SK-N-SH (cell line): Measurements from ENCODE around the gene IFT27. TPM values are rescaled to one million over a fixed set of nuclear protein-coding genes. Genes with fewer than 3 reads are reported as not detected.

Experiments
- CTCF ChIA-PET: fragments of 300-600, 350-600 bp; formaldehyde crosslinking; extraction: SDS; loops from one replicate; lab custom pipeline; 2021; lab: Yijun Ruan, JAX
- POLR2A ChIA-PET: fragments of 350-600 bp; sonication (Branson Sonifier 250); formaldehyde crosslinking; extraction: SDS; loops from one replicate; lab custom pipeline; 2020; ENCODE audit warnings: antibody characterized with exemption, inconsistent platforms; lab: Yijun Ruan, JAX
- DNase-seq: peaks from one replicate; pipeline ENCODE4 v3.0.0; 2012
- H2AFZ ChIP-seq: fragments of 200-600 bp; sonication (generic); 2 replicates; pipeline ENCODE4 v1.8.1; 2016; ENCODE audit warnings: antibody characterized with exemption, mild to moderate bottlenecking, low read depth
- H3F3A ChIP-seq: fragments of 200-600 bp; sonication (generic); replicated peaks from 2 replicates; pipeline ENCODE3; 2016; ENCODE audit warnings: antibody characterized with exemption, mild to moderate bottlenecking; ENCODE audit not compliant: insufficient read depth
- H3K27ac ChIP-seq, 2 experiments: fragments of 200-500 bp in 1 of 2; fragments of 200-600 bp in 1 of 2; sonication (Bioruptor generic) in 1 of 2; sonication (generic), shearing (Covaris generic) in 1 of 2; 2 replicates each; pipeline versions ENCODE4 v1.5.1 to v1.6.1; 2014 to 2016; ENCODE audit warnings: low read depth in 2 of 2, inconsistent platforms in 1 of 2, low read length in 1 of 2, mild to moderate bottlenecking in 1 of 2, mixed read lengths in 1 of 2
- H3K27me3 ChIP-seq: fragments of 200-600 bp; sonication (generic), shearing (Covaris generic); 2 replicates; pipeline ENCODE4 v1.6.1; 2016; ENCODE audit warnings: mixed run types; ENCODE audit not compliant: insufficient read depth
- H3K36me3 ChIP-seq, 2 experiments: fragments of 200-500 bp in 1 of 2; fragments of 200-600 bp in 1 of 2; sonication (Bioruptor generic) in 1 of 2; sonication (generic) in 1 of 2; replicated peaks in 1 of 2; 2 replicates each; pipeline versions ENCODE3 to v1.5.1; 2014 to 2016; ENCODE audit warnings: low read length in 1 of 2, mild to moderate bottlenecking in 1 of 2; ENCODE audit not compliant: insufficient read depth in 2 of 2, control insufficient read depth in 1 of 2
- H3K4me1 ChIP-seq, 2 experiments: fragments of 200-500 bp in 1 of 2; fragments of 200-600 bp in 1 of 2; sonication (Bioruptor generic) in 1 of 2; sonication (generic), shearing (Covaris generic) in 1 of 2; 2 replicates each; pipeline versions ENCODE4 v1.5.1 to v1.6.1; 2014 to 2016; ENCODE audit warnings: low read depth in 1 of 2, low read length in 1 of 2, mixed run types in 1 of 2; ENCODE audit not compliant: insufficient read depth in 2 of 2, control insufficient read depth in 1 of 2
- H3K4me2 ChIP-seq: fragments of 200-600 bp; sonication (generic), shearing (Covaris generic); 2 replicates; pipeline ENCODE4 v1.6.1; 2017; ENCODE audit warnings: mixed run types
- H3K4me3 ChIP-seq, 2 experiments: fragments of 200-500 bp in 1 of 2; fragments of 200-600 bp in 1 of 2; sonication (Bioruptor generic) in 1 of 2; sonication (generic), shearing (Covaris generic) in 1 of 2; 2 replicates each; pipeline versions ENCODE4 v1.5.1 to v1.8.1; 2014 to 2016; ENCODE audit warnings: low read depth in 2 of 2, inconsistent platforms in 1 of 2, low read length in 1 of 2, mild to moderate bottlenecking in 1 of 2, mixed read lengths in 1 of 2, moderate library complexity in 1 of 2
- H3K79me2 ChIP-seq: fragments of 200-600 bp; sonication (generic); 2 replicates; pipeline ENCODE4 v1.8.1; 2017; ENCODE audit warnings: mild to moderate bottlenecking; ENCODE audit not compliant: insufficient read depth
- H3K9ac ChIP-seq: fragments of 200-600 bp; sonication (generic); 2 replicates; pipeline ENCODE4 v1.6.1; 2017; ENCODE audit warnings: mixed run types
- H3K9me2 ChIP-seq: fragments of 200-600 bp; sonication (generic); 2 replicates; pipeline ENCODE4 v1.6.1; 2017; ENCODE audit warnings: mixed run types
- H3K9me3 ChIP-seq: fragments of 200-600 bp; sonication (generic); 2 replicates; pipeline ENCODE4 v1.6.1; 2017; ENCODE audit warnings: mixed run types, mild to moderate bottlenecking, moderate library complexity
- H4K20me1 ChIP-seq: fragments of 200-600 bp; sonication (generic); 2 replicates; pipeline ENCODE4 v1.6.1; 2017; ENCODE audit warnings: mild to moderate bottlenecking, mixed run types; ENCODE audit not compliant: insufficient read depth
- CHD2 ChIP-seq: fragments of 150-350 bp; IDR thresholded peaks from 2 replicates; pipeline ENCODE4 v1.6.1; 2018; ENCODE audit warnings: low read length; ENCODE audit not compliant: partially characterized antibody
- CTCF ChIP-seq: fragments of 200-600 bp; sonication (generic); IDR thresholded peaks from 2 replicates; pipeline ENCODE4 v1.6.1; 2017; ENCODE audit warnings: antibody characterized with exemption, mild to moderate bottlenecking, moderate library complexity
- EP300 ChIP-seq, 2 experiments: IDR thresholded peaks; 2 replicates each; pipeline versions ENCODE4 v1.4.0 to v1.6.1; 2012; ENCODE audit warnings: borderline replicate concordance in 1 of 2, low read depth in 1 of 2, low read length in 1 of 2
- EZH2phosphoT487 ChIP-seq: fragments of 200-600 bp; sonication (generic); IDR thresholded peaks from 2 replicates; pipeline ENCODE4 v1.6.1; 2017; ENCODE audit warnings: low read depth, mixed run types, mild to moderate bottlenecking, antibody characterized with exemption, moderate library complexity, borderline replicate concordance
- FOXJ3 ChIP-seq: sonication (generic); formaldehyde crosslinking; IDR thresholded peaks from 2 replicates; pipeline ENCODE4 v1.5.1; 2020; ENCODE audit warnings: mild to moderate bottlenecking, missing genetic modification reagents
- GABPA ChIP-seq: IDR thresholded peaks from 2 replicates; pipeline ENCODE4 v1.4.0; 2012; ENCODE audit warnings: low read depth, mild to moderate bottlenecking
- IRF3 ChIP-seq: fragments of 150-350 bp; IDR thresholded peaks from 2 replicates; pipeline ENCODE4 v1.6.1; 2016; ENCODE audit warnings: mild to moderate bottlenecking, low read depth, low read length
- MAX ChIP-seq: IDR thresholded peaks from 2 replicates; pipeline ENCODE4 v1.4.0; 2012; ENCODE audit warnings: low read depth
- NFIC ChIP-seq: IDR thresholded peaks from 2 replicates; pipeline ENCODE4 v1.4.0; 2012; ENCODE audit warnings: borderline replicate concordance
- PBX3 ChIP-seq: IDR thresholded peaks from 2 replicates; pipeline ENCODE4; 2012
- SMC3 ChIP-seq: IDR thresholded peaks from 2 replicates; pipeline ENCODE4 v1.6.1; 2012; ENCODE audit warnings: low read depth, low read length, improper control_type of control experiment
- USF1 ChIP-seq: IDR thresholded peaks from 2 replicates; pipeline ENCODE4 v1.4.0; 2012; ENCODE audit warnings: low read depth, borderline replicate concordance
- USF2 ChIP-seq: fragments of 150-350 bp; IDR thresholded peaks from 2 replicates; pipeline ENCODE4 v1.6.1; 2017; ENCODE audit warnings: antibody characterized with exemption, low read length, low read depth, borderline replicate concordance
- WGBS: methylation state at CpG from one replicate; pipeline ENCODE4 v1.1.6; 2017; ENCODE audit warnings: low lambda C conversion rate; 5-methylcytosine and 5-hydroxymethylcytosine counted together
- polyA plus RNA-seq, 3 experiments: library from polyadenylated mRNA; depleted of rRNA; stranded (reverse); fragments of >200 nt; gene quantifications; 2 replicates each; pipeline ENCODE4 v1.2.3, GENCODE V29; 2012

IFT27 gene
- polyA plus RNA-seq, 1 of the 3 experiments (the other 2 are of a cell fraction), result 29.4 TPM

GRCh38 chr22:36762687-36763260, 13.1 kb downstream of the IFT27 start:
- H3K4me1 ChIP-seq, result peaks cover 0 to 2% of the 10 kb centered on the region in 2 experiments; a peak in 1 of 4 replicates
- POLR2A ChIA-PET, result no interaction called here
- WGBS, result 80% methylated on average over 17 of the region's 17 CpGs
- no peaks in the 10 kb centered on the region for H3K9me3 ChIP-seq
- H3K9ac ChIP-seq, result no peak overlapping the region
- no peak for TF ChIP-seq EP300 (IDR thresholded peaks at IDR 0.05; ENCODE audit: borderline replicate concordance in 1 of 2, low read depth in 1 of 2, low read length in 1 of 2)
- no peak for TF ChIP-seq FOXJ3 (CRISPR knock-in tag)
- no peak for TF ChIP-seq NFIC
- TF ChIP-seq PBX3, result no peak
- TF ChIP-seq SMC3, result no peak
- TF ChIP-seq CHD2, result no peak
- TF ChIP-seq MAX, result no peak
- TF ChIP-seq EZH2phosphoT487, result no peak
- TF ChIP-seq IRF3, result no peak
- no peak for TF ChIP-seq USF2
- TF ChIP-seq CTCF, result no peak
- no peak for TF ChIP-seq USF1
- no peak for TF ChIP-seq GABPA
- H3K27ac ChIP-seq, result no peak overlapping the region
- H3K4me3 ChIP-seq, result no peak overlapping the region
- no peaks in the 10 kb centered on the region for H3K27me3 ChIP-seq
- peaks cover 0 to 25% of the 10 kb centered on the region in 2 experiments for H3K36me3 ChIP-seq
- no peak overlapping the region for H3K4me2 ChIP-seq
- CTCF ChIA-PET, result interaction anchor here (0.6 to 1.8 kb wide), 4 partner anchors 11 to 437 kb away, joined by 3 to 10 read pairs (median 4); no protein-coding TSS in a partner anchor
- no peaks in the 10 kb centered on the region for H4K20me1 ChIP-seq
- H3K9me2 ChIP-seq, result no peaks in the 10 kb centered on the region
- no peak for DNase-seq
- no peak overlapping the region for H2AFZ ChIP-seq
- H3K79me2 ChIP-seq, result no peaks in the 10 kb centered on the region
- H3F3A ChIP-seq, result no peaks in the 10 kb centered on the region
